Keratinocyte (primary cell): ENCODE data around the gene SFTPD. TPM values are rescaled to one million over a fixed set of nuclear protein-coding genes. Genes with fewer than 3 reads are reported as not detected.
"Not testable (repeated sequence)": the region's sequence is repeated elsewhere in the genome, so short reads cannot be mapped to it uniquely, and the experiment has no call there.

Experiments used
- DNase-seq: peaks from one replicate; pipeline ENCODE4 v3.0.0-alpha.2; 2011; ENCODE audit warnings: low read depth, missing footprints, low spot score
- FAIRE-seq: peaks from 2 replicates; lab custom pipeline; 2011; peaks lifted over from hg19 to GRCh38; lab: Jason Lieb, UNC
- H2AFZ ChIP-seq: 2 replicates; pipeline ENCODE4 v1.6.0; 2012; ENCODE audit warnings: low read length, control low read depth, inconsistent platforms; ENCODE audit not compliant: control insufficient read depth
- H3K27ac ChIP-seq: 2 replicates; pipeline ENCODE4 v1.5.1; 2011; ENCODE audit warnings: low read length; ENCODE audit not compliant: control insufficient read depth, insufficient read depth
- H3K27me3 ChIP-seq: 3 replicates; pipeline ENCODE4 v1.6.0; 2011; ENCODE audit warnings: low read length; ENCODE audit not compliant: control insufficient read depth, insufficient read depth; ENCODE audit errors: extremely low read depth
- H3K36me3 ChIP-seq, 2 experiments: 2 replicates in 1 of 2; 3 replicates in 1 of 2; pipeline ENCODE4 v1.5.1; 2011; ENCODE audit warnings: low read length in 2 of 2, mild to moderate bottlenecking in 1 of 2; ENCODE audit not compliant: control insufficient read depth in 2 of 2, insufficient read depth in 2 of 2; ENCODE audit errors: extremely low read depth in 1 of 2
- H3K4me1 ChIP-seq: 3 replicates; pipeline ENCODE4 v1.5.1; 2011; ENCODE audit warnings: low read length; ENCODE audit not compliant: control insufficient read depth, insufficient read depth; ENCODE audit errors: extremely low read depth
- H3K4me2 ChIP-seq: 3 replicates; pipeline ENCODE4 v1.6.0; 2011; ENCODE audit warnings: low read depth, low read length; ENCODE audit not compliant: control insufficient read depth, insufficient read depth; ENCODE audit errors: extremely low read depth
- H3K4me3 ChIP-seq, 3 experiments: fragments of 200-600 bp in 1 of 3; sonication (generic) in 1 of 3; 2 replicates in 2 of 3; 3 replicates in 1 of 3; pipeline ENCODE4 v1.5.1; 2011 to 2016; ENCODE audit warnings: low read length in 3 of 3, mild to moderate bottlenecking in 3 of 3, control low read depth in 2 of 3, inconsistent platforms in 1 of 3, low read depth in 1 of 3, mixed read lengths in 1 of 3, mixed run types in 1 of 3, moderate library complexity in 1 of 3; ENCODE audit not compliant: control insufficient read depth in 2 of 3, insufficient read depth in 2 of 3; ENCODE audit errors: extremely low read depth in 1 of 3
- H3K79me2 ChIP-seq: 2 replicates; pipeline ENCODE4 v1.6.0; 2012; ENCODE audit warnings: low read length; ENCODE audit not compliant: control insufficient read depth, insufficient read depth
- H3K9ac ChIP-seq: 3 replicates; pipeline ENCODE4 v1.6.0; 2011; ENCODE audit warnings: low read length; ENCODE audit not compliant: control insufficient read depth, insufficient read depth; ENCODE audit errors: extremely low read depth
- H3K9me1 ChIP-seq: 3 replicates; pipeline ENCODE4 v1.6.0; 2011; ENCODE audit warnings: low read length; ENCODE audit not compliant: control insufficient read depth, insufficient read depth; ENCODE audit errors: extremely low read depth
- H3K9me3 ChIP-seq: 2 replicates; pipeline ENCODE4 v1.5.1; 2012; ENCODE audit warnings: low read depth, low read length; ENCODE audit not compliant: control insufficient read depth
- H4K20me1 ChIP-seq: 3 replicates; pipeline ENCODE4 v1.6.0; 2011; ENCODE audit warnings: low read length; ENCODE audit not compliant: control insufficient read depth, insufficient read depth; ENCODE audit errors: extremely low read depth
- CTCF ChIP-seq, 3 experiments: IDR thresholded peaks in 1 of 3; conservative IDR thresholded peaks in 1 of 3; optimal IDR thresholded peaks in 1 of 3; 2 replicates in 2 of 3; 3 replicates in 1 of 3; pipeline versions ENCODE3 to v1.5.1; 2011; ENCODE audit warnings: low read length in 3 of 3, mild to moderate bottlenecking in 3 of 3, moderate library complexity in 2 of 3, control low read depth in 1 of 3, inconsistent platforms in 1 of 3; ENCODE audit not compliant: insufficient read depth in 2 of 3; ENCODE audit errors: extremely low read depth in 1 of 3
- EZH2 ChIP-seq: IDR thresholded peaks from one replicate; pipeline ENCODE4 v1.6.1; 2012; ENCODE audit warnings: inconsistent platforms, mild to moderate bottlenecking, low read length, moderate library complexity
- dilution Hi-C: fragments of 300-500 bp; cut with MboI; formaldehyde crosslinking; loops from one replicate; pipeline ENCODE4 v1.7.0; 2020; ENCODE audit warnings: low sequenced_read_pairs; ENCODE audit not compliant: extremely low pct_ligation_motif_present
- polyA plus RNA-seq, 5 experiments: library from polyadenylated mRNA; depleted of rRNA in 3 of 5; stranded (reverse) in 3 of 5; stranded (forward) in 1 of 5; unstranded in 1 of 5; fragments of >200 nt; gene quantifications; 1 replicate in 1 of 5; 2 replicates in 3 of 5; 3 replicates in 1 of 5; pipeline versions ENCODE4 v1.2.1 to v1.2.3, GENCODE V29; 2011 to 2012; ENCODE audit warnings: missing spikeins in 2 of 5, low read depth in 1 of 5, low replicate concordance in 1 of 5

Gene SFTPD
- polyA plus RNA-seq, 1 donor (not counting 4 experiments of a cell fraction or from before 2014, with no cell fraction given), result 0.04 TPM

DNA sequence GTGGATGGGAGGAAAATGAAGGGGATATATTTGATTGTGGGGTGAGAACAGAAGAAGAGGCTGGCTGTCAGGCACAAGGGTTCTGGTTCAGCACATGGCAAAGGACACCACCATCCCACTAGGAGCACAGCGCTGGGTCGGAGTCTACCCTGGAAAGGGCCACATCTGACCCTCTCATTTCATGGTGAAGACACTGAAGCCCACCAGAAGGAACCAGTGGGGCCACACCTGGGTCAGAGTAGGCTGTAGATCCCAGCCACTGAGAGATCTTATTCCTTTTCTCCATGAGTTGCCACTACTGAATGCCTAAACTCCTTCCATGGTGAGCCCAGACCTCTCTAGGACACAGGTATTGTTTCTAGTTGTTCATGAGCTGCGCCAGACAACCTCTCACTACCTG lies 25.8 kb downstream of the SFTPD start:
- Histone ChIP-seq H2AFZ (no peak overlapping the region), H3K27me3 (no peaks in the 10 kb centered on the region), H3K36me3 (no peaks in the 10 kb centered on the region), H3K9ac (no peak overlapping the region), H4K20me1 (no peaks in the 10 kb centered on the region), H3K4me2 (no peak overlapping the region), H3K4me3 (no peak overlapping the region), H3K79me2 (no peaks in the 10 kb centered on the region), H3K9me3 (no peaks in the 10 kb centered on the region), H3K4me1 (no peaks in the 10 kb centered on the region), H3K9me1 (no peaks in the 10 kb centered on the region), H3K27ac (no peak overlapping the region)
- TF ChIP-seq CTCF (optimal IDR thresholded peaks at IDR 0.05 in 1 of 3, IDR thresholded peaks at IDR 0.05 in 1 of 3, conservative IDR thresholded peaks at IDR 0.05 in 1 of 3; ENCODE audit: extremely low read depth in 1 of 3, insufficient read depth in 2 of 3, low read length in 3 of 3), result no peak
- no peak for TF ChIP-seq EZH2
- FAIRE-seq, result no peak
- dilution Hi-C loops, result no loop called here
- DNase-seq, result no peak

DNA sequence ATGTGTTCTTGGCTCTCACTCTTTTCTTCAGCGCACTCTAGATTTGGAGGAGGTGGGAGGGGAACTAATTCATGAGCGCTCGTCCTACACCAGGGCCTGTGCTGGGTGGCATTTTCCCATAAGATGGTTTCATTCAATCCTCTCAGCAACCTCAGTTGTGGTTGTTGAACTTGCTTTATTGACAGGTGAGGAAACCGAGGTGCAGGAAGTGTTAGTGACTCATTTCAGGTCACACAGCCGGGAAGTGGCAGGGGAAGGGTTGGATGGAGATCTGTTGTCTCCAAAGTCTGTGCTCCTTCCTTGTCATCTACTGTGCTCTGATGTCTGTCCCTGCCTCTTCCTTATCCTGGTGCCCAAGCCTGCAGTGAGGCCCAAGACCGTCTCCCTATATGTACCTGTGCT lies 26.9 kb downstream of the SFTPD start:
- H3K36me3 ChIP-seq, H3K4me2 ChIP-seq, H3K4me1 ChIP-seq, DNase-seq, H3K27me3 ChIP-seq, H3K4me3 ChIP-seq, H3K79me2 ChIP-seq, H4K20me1 ChIP-seq, H3K27ac ChIP-seq, H3K9ac ChIP-seq, FAIRE-seq, H3K9me3 ChIP-seq, dilution Hi-C loops, H2AFZ ChIP-seq, H3K9me1 ChIP-seq: not testable (repeated sequence)

DNA sequence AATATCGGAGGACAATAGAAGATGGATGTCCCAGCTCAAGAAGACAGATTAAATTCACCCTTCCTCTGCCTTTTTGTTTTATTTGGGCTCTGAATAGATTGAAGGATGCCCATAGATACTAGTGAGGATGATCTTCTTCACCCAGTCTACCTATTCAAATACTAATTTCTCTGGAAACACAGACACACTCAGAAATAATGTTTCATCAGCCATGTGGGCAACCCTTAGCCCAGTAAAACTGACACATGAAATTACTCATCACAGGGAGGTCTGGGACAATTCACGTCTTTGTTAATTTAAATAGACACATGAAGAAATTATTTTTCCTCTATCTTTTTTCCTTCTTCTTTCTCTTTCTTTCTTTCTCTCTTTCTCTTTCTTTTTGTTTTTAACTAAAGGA lies 33.1 kb downstream of the SFTPD start:
- H3K9me1 ChIP-seq, DNase-seq, H3K27ac ChIP-seq, H2AFZ ChIP-seq, H3K79me2 ChIP-seq, H3K4me3 ChIP-seq, H3K27me3 ChIP-seq, H3K9ac ChIP-seq, H3K4me2 ChIP-seq, H4K20me1 ChIP-seq, H3K9me3 ChIP-seq, FAIRE-seq, H3K36me3 ChIP-seq, dilution Hi-C loops, H3K4me1 ChIP-seq: not testable (repeated sequence)

DNA sequence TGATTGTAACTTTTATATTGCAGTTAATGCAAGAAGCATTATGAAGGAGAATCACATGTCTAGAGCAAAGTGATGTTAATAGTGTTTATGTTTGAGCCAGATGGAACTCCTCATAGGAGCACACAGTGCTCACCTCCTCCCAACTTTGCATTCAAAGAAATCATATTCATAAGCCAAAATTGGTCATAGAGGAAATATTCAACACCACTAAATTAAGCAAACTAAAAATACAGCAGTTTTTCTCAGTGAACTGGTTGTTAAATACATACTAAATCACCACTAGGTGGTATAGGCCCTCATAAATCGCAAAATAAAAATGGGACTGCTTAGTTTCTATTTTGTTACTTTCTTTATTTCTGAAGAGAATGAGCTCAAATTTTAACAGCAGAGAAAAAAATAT lies 34.4 kb downstream of the SFTPD start:
- H3K27me3 ChIP-seq, H3K4me1 ChIP-seq, dilution Hi-C loops, H3K79me2 ChIP-seq, H3K4me3 ChIP-seq, H3K4me2 ChIP-seq, H3K9me1 ChIP-seq, H4K20me1 ChIP-seq, DNase-seq, H2AFZ ChIP-seq, H3K36me3 ChIP-seq, FAIRE-seq, H3K9me3 ChIP-seq, H3K27ac ChIP-seq, H3K9ac ChIP-seq: not testable (repeated sequence)
